HG02588 (cell line): ENCODE measurements around the gene NPAS3.

Source experiments
- ATAC-seq: cut with Tn5 transposase; IDR thresholded peaks from one replicate; pipeline ENCODE4 v1.9.1; 2021; ENCODE audit warnings: mild to moderate bottlenecking, moderate library complexity; ENCODE audit not compliant: unreplicated experiment

The NPAS3 gene

GRCh38 chr14:33010495-33010894 is 71.8 kb downstream of the NPAS3 start:
- no peak for ATAC-seq

GRCh38 chr14:33014710-33015109 is 76.0 kb downstream of the NPAS3 start:
- no peak for ATAC-seq

- ATAC-seq: no peak
Observed at GRCh38 chr14:33016613-33017012, 77.9 kb downstream of the NPAS3 start.

- ATAC-seq: no peak
Observed at GRCh38 chr14:33017016-33017415, 78.3 kb downstream of the NPAS3 start.

GRCh38 chr14:33019346-33019745 is 80.7 kb downstream of the NPAS3 start:
- no peak for ATAC-seq

- ATAC-seq: no peak
Observed at GRCh38 chr14:33026850-33027430, 88.3 kb downstream of the NPAS3 start.

GRCh38 chr14:33029511-33029910 is 90.8 kb downstream of the NPAS3 start:
- no peak for ATAC-seq

- ATAC-seq: no peak
Observed at GRCh38 chr14:33030386-33030785, 91.7 kb downstream of the NPAS3 start.

GRCh38 chr14:33035416-33036194 is 96.9 kb downstream of the NPAS3 start:
- no peak for ATAC-seq

- no peak for ATAC-seq
Observed at GRCh38 chr14:33039311-33039710, 100.6 kb downstream of the NPAS3 start.

GRCh38 chr14:33040372-33041140 is 101.9 kb downstream of the NPAS3 start:
- ATAC-seq: peak; percentile 55

GRCh38 chr14:33042591-33042990 is 103.9 kb downstream of the NPAS3 start:
- ATAC-seq: no peak

GRCh38 chr14:33045760-33046159 is 107.1 kb downstream of the NPAS3 start:
- no peak for ATAC-seq

- ATAC-seq: no peak
Observed at GRCh38 chr14:33052943-33053342, 114.3 kb downstream of the NPAS3 start.

- ATAC-seq: no peak
Observed at GRCh38 chr14:33056213-33056612, 117.5 kb downstream of the NPAS3 start.

- no peak for ATAC-seq
Observed at GRCh38 chr14:33057585-33057984, 118.9 kb downstream of the NPAS3 start.

GRCh38 chr14:33061667-33062325 is 123.1 kb downstream of the NPAS3 start:
- no peak for ATAC-seq

- ATAC-seq: no peak
Observed at GRCh38 chr14:33062476-33062875, 123.8 kb downstream of the NPAS3 start.

GRCh38 chr14:33062881-33063280 is 124.2 kb downstream of the NPAS3 start:
- no peak for ATAC-seq

GRCh38 chr14:33063521-33063920 is 124.8 kb downstream of the NPAS3 start:
- ATAC-seq: no peak

GRCh38 chr14:33065634-33066033 is 127.0 kb downstream of the NPAS3 start:
- ATAC-seq: no peak
